ENCODE data around the gene USP12. TPM values are rescaled to one million over a fixed set of nuclear protein-coding genes. Genes with fewer than 3 reads are reported as not detected.
"Not testable (repeated sequence)": the region's sequence is repeated elsewhere in the genome, so short reads cannot be mapped to it uniquely, and the experiment has no call there.

USP12 gene
- total and polyA plus RNA-seq, 2 donors from 2014 or later: 15.0 to 27.5 TPM

DNA sequence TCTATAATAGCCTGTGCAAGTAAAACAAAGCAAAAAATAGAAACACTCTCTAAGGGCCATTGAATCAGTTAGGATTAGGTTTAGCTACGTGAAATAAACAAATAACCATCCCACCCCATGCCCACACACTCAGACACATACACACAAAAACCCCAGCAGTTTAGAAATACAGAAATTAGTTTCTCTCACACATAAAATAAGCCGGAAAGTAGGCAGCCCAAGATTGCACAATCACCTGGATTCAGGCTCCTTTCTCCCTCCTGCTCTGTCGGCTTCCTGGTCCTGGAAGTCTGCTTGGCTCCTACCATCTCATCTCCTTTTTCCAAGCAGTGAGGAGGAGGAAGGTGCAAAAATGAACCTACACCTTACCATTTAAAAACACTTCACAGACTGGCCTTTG, 22.6 kb upstream of the USP12 start:
- no peaks in the 10 kb centered on the region for H3K4me1 ChIP-seq (ENCODE audit: control insufficient read depth in 2 of 3, insufficient read depth in 2 of 3, low read depth in 1 of 3, low read length in 3 of 3)
- intact Hi-C loops (cut with DNase I): no loop called here
- H3K27ac ChIP-seq (ENCODE audit: low read depth in 2 of 2, low read length in 2 of 2): no peak overlapping the region
- H3K9me3 ChIP-seq (ENCODE audit: control insufficient read depth in 2 of 3, insufficient read depth in 1 of 3, low read length in 3 of 3): no peaks in the 10 kb centered on the region
- H3K4me3 ChIP-seq (ENCODE audit: low read length in 3 of 3): no peak overlapping the region
- FAIRE-seq: no peak
- TF ChIP-seq, protein P1, sequence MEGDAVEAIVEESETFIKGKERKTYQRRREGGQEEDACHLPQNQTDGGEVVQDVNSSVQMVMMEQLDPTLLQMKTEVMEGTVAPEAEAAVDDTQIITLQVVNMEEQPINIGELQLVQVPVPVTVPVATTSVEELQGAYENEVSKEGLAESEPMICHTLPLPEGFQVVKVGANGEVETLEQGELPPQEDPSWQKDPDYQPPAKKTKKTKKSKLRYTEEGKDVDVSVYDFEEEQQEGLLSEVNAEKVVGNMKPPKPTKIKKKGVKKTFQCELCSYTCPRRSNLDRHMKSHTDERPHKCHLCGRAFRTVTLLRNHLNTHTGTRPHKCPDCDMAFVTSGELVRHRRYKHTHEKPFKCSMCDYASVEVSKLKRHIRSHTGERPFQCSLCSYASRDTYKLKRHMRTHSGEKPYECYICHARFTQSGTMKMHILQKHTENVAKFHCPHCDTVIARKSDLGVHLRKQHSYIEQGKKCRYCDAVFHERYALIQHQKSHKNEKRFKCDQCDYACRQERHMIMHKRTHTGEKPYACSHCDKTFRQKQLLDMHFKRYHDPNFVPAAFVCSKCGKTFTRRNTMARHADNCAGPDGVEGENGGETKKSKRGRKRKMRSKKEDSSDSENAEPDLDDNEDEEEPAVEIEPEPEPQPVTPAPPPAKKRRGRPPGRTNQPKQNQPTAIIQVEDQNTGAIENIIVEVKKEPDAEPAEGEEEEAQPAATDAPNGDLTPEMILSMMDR (IDR thresholded peaks at IDR 0.05; ENCODE audit: borderline replicate concordance, extremely low read depth, insufficient read depth): no peak
- H3K27me3 ChIP-seq (ENCODE audit: control insufficient read depth, insufficient read depth, low read length): no peaks in the 10 kb centered on the region
- no peak overlapping the region for H3K9ac ChIP-seq (ENCODE audit: low read length in 3 of 3)
- H3K36me3 ChIP-seq (ENCODE audit: control insufficient read depth in 2 of 3, insufficient read depth in 3 of 3, low read length in 3 of 3): no peaks in the 10 kb centered on the region
- DNase-seq: no peak

DNA sequence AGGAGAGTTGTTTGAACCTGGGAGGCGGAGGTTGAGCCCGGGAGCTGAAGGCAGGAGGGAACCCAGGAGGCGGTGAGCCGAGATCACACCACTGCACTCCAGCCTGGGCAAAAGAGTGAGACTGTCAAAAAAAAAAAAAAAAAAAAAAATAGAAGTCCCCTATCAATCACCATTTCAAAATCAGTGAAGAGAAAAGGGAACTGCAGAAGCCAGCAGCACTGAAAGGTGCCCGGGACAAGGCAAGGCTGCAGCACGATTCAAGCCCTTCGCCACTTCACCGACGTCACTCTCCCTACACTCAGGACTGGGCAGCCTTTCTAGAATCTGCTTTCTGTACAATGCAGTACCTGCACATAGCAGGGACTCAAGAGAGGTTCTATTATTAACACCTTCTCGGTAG, 21.9 kb upstream of the USP12 start:
- no peaks in the 10 kb centered on the region for H3K4me1 ChIP-seq (ENCODE audit: control insufficient read depth in 2 of 3, insufficient read depth in 2 of 3, low read depth in 1 of 3, low read length in 3 of 3)
- H3K4me3 ChIP-seq (ENCODE audit: low read length in 3 of 3): no peak overlapping the region
- FAIRE-seq (no peak), DNase-seq (no peak)
- intact Hi-C loops (cut with DNase I): no loop called here
- TF ChIP-seq, protein P1 (IDR thresholded peaks at IDR 0.05; ENCODE audit: borderline replicate concordance, extremely low read depth, insufficient read depth): no peak
- H3K9ac ChIP-seq (ENCODE audit: low read length in 3 of 3): no peak overlapping the region
- no peaks in the 10 kb centered on the region for H3K9me3 ChIP-seq (ENCODE audit: control insufficient read depth in 2 of 3, insufficient read depth in 1 of 3, low read length in 3 of 3)
- H3K36me3 ChIP-seq (ENCODE audit: control insufficient read depth in 2 of 3, insufficient read depth in 3 of 3, low read length in 3 of 3): no peaks in the 10 kb centered on the region
- no peak overlapping the region for H3K27ac ChIP-seq (ENCODE audit: low read depth in 2 of 2, low read length in 2 of 2)
- no peaks in the 10 kb centered on the region for H3K27me3 ChIP-seq (ENCODE audit: control insufficient read depth, insufficient read depth, low read length)

DNA sequence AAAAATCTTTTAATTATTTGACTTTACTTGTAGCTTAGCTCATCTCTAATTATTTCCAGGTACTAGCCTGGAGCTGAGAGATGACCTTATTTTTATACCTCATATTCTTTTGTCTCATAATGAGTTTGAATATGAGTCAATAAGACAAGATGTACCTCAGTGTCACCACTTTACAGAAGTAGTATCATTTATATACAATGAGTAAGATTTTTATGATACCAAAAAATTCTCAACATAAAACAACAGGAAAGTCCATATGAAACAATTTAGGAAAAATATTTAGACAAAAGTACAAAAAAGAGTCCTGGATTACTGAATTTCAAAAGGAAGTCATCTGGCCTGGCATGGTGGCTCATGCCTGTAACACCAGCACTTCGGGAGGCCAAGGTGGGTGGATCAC, 21.4 kb upstream of the USP12 start:
- intact Hi-C loops (cut with DNase I): no loop called here
- FAIRE-seq (no peak), DNase-seq (no peak)
- no peak overlapping the region for H3K9ac ChIP-seq (ENCODE audit: low read length in 3 of 3)
- TF ChIP-seq, protein P1 (IDR thresholded peaks at IDR 0.05; ENCODE audit: borderline replicate concordance, extremely low read depth, insufficient read depth): no peak
- H3K27me3 ChIP-seq (ENCODE audit: control insufficient read depth, insufficient read depth, low read length): no peaks in the 10 kb centered on the region
- H3K4me3 ChIP-seq (ENCODE audit: low read length in 3 of 3): no peak overlapping the region
- no peaks in the 10 kb centered on the region for H3K36me3 ChIP-seq (ENCODE audit: control insufficient read depth in 2 of 3, insufficient read depth in 3 of 3, low read length in 3 of 3)
- no peaks in the 10 kb centered on the region for H3K4me1 ChIP-seq (ENCODE audit: control insufficient read depth in 2 of 3, insufficient read depth in 2 of 3, low read depth in 1 of 3, low read length in 3 of 3)
- no peaks in the 10 kb centered on the region for H3K9me3 ChIP-seq (ENCODE audit: control insufficient read depth in 2 of 3, insufficient read depth in 1 of 3, low read length in 3 of 3)
- no peak overlapping the region for H3K27ac ChIP-seq (ENCODE audit: low read depth in 2 of 2, low read length in 2 of 2)

DNA sequence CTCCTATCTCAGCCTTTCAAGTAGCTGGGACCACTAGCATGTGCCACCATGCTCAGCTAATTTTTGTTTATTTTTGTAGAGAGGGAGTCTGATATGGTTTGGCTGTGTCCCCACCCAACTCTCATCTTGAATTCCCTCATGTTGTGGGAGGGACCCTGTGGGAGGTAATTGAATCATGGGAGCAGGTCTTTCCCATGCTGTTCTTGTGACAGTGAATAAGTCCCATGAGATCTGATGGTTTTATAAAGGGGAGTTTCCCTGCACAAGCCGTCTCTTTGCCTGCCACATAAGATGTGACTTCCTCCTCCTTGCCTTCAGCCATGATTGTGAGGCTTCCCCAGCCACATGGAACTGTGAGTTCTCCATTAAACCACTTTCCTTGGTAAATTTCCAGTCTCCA, 20.8 kb upstream of the USP12 start:
- H3K4me1 ChIP-seq (ENCODE audit: control insufficient read depth in 2 of 3, insufficient read depth in 2 of 3, low read depth in 1 of 3, low read length in 3 of 3); H3K27me3 ChIP-seq (ENCODE audit: control insufficient read depth, insufficient read depth, low read length); FAIRE-seq; H3K36me3 ChIP-seq (ENCODE audit: control insufficient read depth in 2 of 3, insufficient read depth in 3 of 3, low read length in 3 of 3); H3K27ac ChIP-seq (ENCODE audit: low read depth in 2 of 2, low read length in 2 of 2); DNase-seq; H3K9me3 ChIP-seq (ENCODE audit: control insufficient read depth in 2 of 3, insufficient read depth in 1 of 3, low read length in 3 of 3); H3K9ac ChIP-seq (ENCODE audit: low read length in 3 of 3); H3K4me3 ChIP-seq (ENCODE audit: low read length in 3 of 3); intact Hi-C loops (cut with DNase I): not testable (repeated sequence)
